GM18909 (cell line): Measurements from ENCODE around the gene SIN3B.

ENCODE experiments used
- ATAC-seq: cut with Tn5 transposase; IDR thresholded peaks from one replicate; pipeline ENCODE4 v1.9.1; 2021; ENCODE audit warnings: mild to moderate bottlenecking; ENCODE audit not compliant: unreplicated experiment, poor library complexity

The SIN3B gene

GRCh38 chr19:16887353-16888265 lies 58.4 kb downstream of the SIN3B start:
- no peak for ATAC-seq

DNA sequence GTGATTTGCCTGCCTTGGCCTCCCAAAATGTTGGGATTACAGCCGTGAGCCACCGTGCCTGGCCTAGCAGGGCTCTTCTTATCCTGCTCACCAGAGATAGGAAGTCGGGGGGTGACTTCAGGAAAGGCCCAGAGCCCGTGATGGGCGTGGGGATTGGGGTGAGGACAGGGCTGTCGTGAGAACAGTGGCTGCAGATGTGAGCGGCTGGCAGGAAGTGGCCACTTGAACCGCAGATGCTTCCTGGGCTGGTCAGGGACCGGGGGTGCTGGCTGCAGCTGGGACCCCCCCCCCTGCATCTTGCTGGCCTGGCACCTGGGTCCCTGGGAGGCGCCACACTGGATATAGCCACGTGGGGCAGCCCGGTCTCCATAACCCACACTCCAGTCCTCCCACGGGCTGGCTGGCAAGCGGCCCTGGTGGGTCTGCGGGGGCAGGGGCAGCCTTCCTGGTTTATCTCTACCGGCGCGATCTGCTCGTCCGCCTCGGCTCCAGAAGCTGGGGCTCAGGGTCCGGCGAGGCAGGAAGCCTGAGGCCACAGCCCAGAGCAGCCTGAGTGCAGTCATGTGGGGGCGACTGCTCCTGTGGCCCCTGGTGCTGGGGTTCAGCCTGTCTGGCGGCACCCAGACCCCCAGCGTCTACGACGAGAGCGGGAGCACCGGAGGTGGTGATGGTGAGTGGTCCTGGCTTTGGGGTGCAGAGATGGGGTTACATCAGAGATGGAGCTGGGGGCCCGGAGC lies 59.6 kb downstream of the SIN3B start, which contains the start of gene F2RL3:
Gene F2RL3, plus strand, starts transcription at position 371 of the 737 bp plus-strand sequence. Its CDS starts 191 bp downstream, at position 562.
- peak; percentile 55 for ATAC-seq

- no peak for ATAC-seq
These were observed 60.2 kb downstream of the SIN3B start for GRCh38 chr19:16889366-16889882.

- ATAC-seq, result no peak
These were observed 60.8 kb downstream of the SIN3B start for GRCh38 chr19:16889883-16890460.

DNA sequence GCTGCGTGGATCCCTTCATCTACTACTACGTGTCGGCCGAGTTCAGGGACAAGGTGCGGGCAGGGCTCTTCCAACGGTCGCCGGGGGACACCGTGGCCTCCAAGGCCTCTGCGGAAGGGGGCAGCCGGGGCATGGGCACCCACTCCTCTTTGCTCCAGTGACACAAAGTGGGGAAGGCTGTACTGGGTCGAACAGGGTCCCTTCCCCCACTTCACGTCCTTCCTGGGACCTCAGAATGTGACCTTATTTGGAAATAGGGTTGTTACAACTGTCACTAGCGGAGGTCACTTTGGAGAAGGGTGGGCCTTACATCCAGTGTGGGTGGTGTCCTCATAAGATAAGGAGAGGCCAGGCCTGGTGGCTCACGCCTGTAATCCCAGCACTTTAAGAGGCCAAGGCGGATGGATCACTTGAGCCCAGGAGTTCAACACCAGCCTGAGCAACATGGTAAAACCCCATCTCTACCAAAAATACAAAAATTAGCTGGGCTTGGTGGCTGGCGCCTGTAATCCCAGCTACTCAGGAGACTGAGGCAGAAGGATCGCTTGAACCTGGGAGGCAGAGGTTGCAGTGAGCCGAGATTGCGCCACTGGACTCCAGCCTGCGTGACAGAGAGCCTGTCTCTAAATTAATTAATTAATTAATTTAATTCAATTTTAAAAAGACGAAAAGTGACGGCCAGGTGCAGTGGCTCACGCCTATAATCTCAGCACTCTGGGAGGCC lies 61.4 kb downstream of the SIN3B start:
- no peak for ATAC-seq

DNA sequence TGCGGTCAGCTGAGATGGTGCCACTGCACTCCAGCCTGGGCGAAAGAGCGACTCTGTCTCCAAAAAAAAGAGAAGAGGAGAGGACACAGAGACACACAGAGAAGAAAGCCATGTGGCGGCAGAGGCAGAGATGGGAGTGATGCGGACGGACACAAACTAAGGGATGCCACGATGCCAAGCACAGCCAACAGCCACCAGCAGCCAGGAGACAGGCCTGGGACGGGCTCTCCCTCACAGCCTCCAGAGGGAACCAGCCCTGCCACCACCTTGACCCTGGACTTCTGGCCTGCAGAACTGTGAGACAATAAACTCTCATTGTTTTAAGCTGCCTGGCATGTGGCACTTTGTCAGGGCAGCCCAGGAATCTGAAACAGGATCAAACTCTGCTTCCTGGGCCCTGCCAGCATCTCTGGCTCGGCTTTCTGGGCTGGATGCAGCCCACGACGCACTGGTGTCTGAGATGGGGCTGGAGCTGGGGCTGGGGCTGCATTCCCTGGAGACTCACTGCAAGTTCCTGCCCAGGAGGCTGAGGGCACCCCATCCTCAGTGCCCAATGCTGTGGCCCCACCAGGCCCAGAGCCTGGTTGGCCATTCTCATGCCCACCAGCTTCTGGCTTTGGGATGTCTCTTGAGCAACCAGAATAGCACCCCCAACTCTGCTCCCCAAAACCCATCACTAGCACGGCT lies 62.6 kb downstream of the SIN3B start:
- no peak for ATAC-seq

GRCh38 chr19:16892436-16892835 lies 63.2 kb downstream of the SIN3B start:
- ATAC-seq, result no peak

- ATAC-seq, result peak; percentile 32
These were observed 63.9 kb downstream of the SIN3B start for GRCh38 chr19:16892868-16893685.

GRCh38 chr19:16893686-16893989 lies 64.4 kb downstream of the SIN3B start:
- ATAC-seq, result no peak

GRCh38 chr19:16894080-16894479 lies 64.9 kb downstream of the SIN3B start:
- no peak for ATAC-seq

GRCh38 chr19:16895467-16896145 lies 66.4 kb downstream of the SIN3B start:
- no peak for ATAC-seq

- peak; percentile 29 for ATAC-seq
These were observed 67.2 kb downstream of the SIN3B start for GRCh38 chr19:16896146-16897028.

GRCh38 chr19:16897029-16897855 lies 68.0 kb downstream of the SIN3B start:
- ATAC-seq, result peak; percentile 38

GRCh38 chr19:16897856-16898161 lies 68.6 kb downstream of the SIN3B start:
- ATAC-seq, result no peak

DNA sequence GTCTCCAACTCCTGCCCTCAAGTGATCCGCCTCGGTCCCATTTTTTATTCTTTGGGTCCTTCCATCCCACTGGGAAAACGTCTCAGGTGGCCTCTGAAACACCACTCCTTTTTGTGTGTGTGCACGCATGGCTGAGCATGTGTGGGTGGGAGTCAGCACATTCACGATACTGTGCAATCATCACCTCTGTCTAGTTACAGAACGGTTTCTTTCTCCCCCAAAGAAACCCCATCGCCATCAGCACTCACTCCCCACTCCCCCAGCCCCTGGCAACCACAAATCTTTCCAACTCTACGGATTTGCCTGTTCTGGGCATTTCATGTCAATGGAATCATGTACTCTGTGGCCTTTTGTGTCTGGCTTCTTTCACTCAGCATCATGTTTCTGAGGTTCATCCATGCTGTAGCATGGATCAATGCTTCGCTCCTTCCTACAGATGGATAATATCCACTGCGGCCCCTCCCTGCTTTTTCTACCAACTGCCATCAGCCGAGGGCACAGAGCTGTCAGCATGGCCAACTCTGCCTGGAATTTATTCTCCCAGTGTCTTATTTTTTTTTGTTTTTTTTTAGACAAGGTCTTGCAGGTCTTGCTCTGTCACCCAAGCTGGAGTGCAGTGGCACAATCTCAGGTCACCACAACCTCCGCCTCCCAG lies 69.3 kb downstream of the SIN3B start:
- ATAC-seq, result no peak

DNA sequence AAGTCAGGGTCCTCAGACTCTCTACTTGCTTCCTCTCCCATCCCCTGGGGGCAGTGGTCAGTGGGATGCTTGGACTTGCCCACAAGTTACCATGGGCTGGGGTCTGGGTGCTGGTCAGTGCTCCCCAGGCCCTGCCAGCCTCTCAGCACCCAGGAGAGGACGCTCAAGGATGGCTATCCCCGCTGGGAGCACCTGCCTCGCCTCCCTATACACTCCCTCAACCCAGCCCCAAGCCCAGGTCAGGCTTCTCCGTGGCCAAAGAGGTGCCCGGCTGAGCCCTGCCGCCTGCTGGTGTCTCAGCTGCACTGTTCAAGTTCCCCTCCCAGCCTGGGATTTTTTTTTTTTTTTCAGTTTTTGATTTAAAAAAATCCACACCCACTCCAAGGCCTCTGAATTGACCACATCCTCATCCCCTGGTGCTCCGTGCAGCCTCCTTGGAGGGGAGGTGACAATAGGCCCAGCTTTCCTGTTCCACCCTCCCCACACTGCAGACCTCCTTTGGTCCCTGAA lies 70.4 kb downstream of the SIN3B start:
- ATAC-seq, result no peak
